WTC11 (cell line): Measurements from ENCODE around the gene LMF1. TPM values are rescaled to one million over a fixed set of nuclear protein-coding genes. Genes with fewer than 3 reads are reported as not detected.

Experiments
- ATAC-seq: fragments of 200-7000 bp; cut with Tn5 transposase; 2 replicates; pipeline ENCODE4 v1.10.0; 2021; ENCODE audit warnings: mild to moderate bottlenecking, moderate library complexity
- CTCF ChIA-PET: fragments of 300-600 bp; sonication (Branson Sonifier 250); formaldehyde crosslinking; loops from one replicate; lab custom pipeline; 2021; ENCODE audit warnings: antibody characterized with exemption; lab: Charles Lee
- POLR2A ChIA-PET: fragments of 350-600 bp; sonication (Branson Sonifier 250); formaldehyde crosslinking; loops from one replicate; lab custom pipeline; 2021; ENCODE audit warnings: antibody characterized with exemption; lab: Charles Lee
- DNase-seq: peaks from one replicate; pipeline ENCODE4 v3.0.0; 2021; ENCODE audit warnings: low spot score
- H3K27ac Mint-ChIP-seq: 2 replicates; pipeline ENCODE4 v1.8.0; 2021; ENCODE audit warnings: mixed read lengths
- H3K27me3 Mint-ChIP-seq: 2 replicates; pipeline ENCODE4 v1.8.0; 2021; ENCODE audit warnings: low read depth, mild to moderate bottlenecking, moderate library complexity, mixed read lengths
- H3K36me3 Mint-ChIP-seq: 2 replicates; pipeline ENCODE4 v1.8.0; 2021; ENCODE audit warnings: mixed read lengths
- H3K4me1 Mint-ChIP-seq: 2 replicates; pipeline ENCODE4 v1.8.0; 2022; ENCODE audit warnings: mixed read lengths
- H3K4me3 Mint-ChIP-seq: 2 replicates; pipeline ENCODE4 v1.8.0; 2021; ENCODE audit warnings: mild to moderate bottlenecking, moderate library complexity, mixed read lengths
- H3K9me3 Mint-ChIP-seq: 2 replicates; pipeline ENCODE4 v1.8.0; 2021; ENCODE audit warnings: mixed read lengths
- CTCF ChIP-seq: fragments of 200-600 bp; IDR thresholded peaks from 2 replicates; pipeline ENCODE4 v1.8.0; 2022; ENCODE audit warnings: antibody characterized with exemption
- E2F4 ChIP-seq: sonication (generic); formaldehyde crosslinking; IDR thresholded peaks from 2 replicates; pipeline ENCODE4 v1.8.1; 2022; ENCODE audit warnings: low read depth, mild to moderate bottlenecking, moderate library complexity, missing genetic modification reagents, borderline replicate concordance
- ESRRA ChIP-seq: sonication (generic); formaldehyde crosslinking; IDR thresholded peaks from 2 replicates; pipeline ENCODE4 v1.8.1; 2022; ENCODE audit warnings: mild to moderate bottlenecking, missing genetic modification reagents, borderline replicate concordance
- FOXP1 ChIP-seq: sonication (generic); formaldehyde crosslinking; IDR thresholded peaks from 2 replicates; pipeline ENCODE4 v1.8.0; 2022; ENCODE audit warnings: missing genetic modification reagents, mild to moderate bottlenecking, moderate library complexity, borderline replicate concordance
- FOXP4 ChIP-seq: sonication (generic); formaldehyde crosslinking; IDR thresholded peaks from 2 replicates; pipeline ENCODE4 v1.8.0; 2022; ENCODE audit warnings: mild to moderate bottlenecking, missing genetic modification reagents
- GRHL2 ChIP-seq: fragments of 250-450 bp; sonication (Bioruptor Pico); IDR thresholded peaks from 2 replicates; pipeline ENCODE4 v1.8.0; 2022; ENCODE audit warnings: mild to moderate bottlenecking, moderate library complexity; ENCODE audit not compliant: insufficient replicate concordance, severe bottlenecking
- GTF2I ChIP-seq: fragments of 250-450 bp; sonication (Bioruptor Pico); conservative IDR thresholded peaks from 2 replicates; pipeline ENCODE4 v1.4.0; 2021; ENCODE audit warnings: mild to moderate bottlenecking
- IRF1 ChIP-seq: sonication (generic); formaldehyde crosslinking; IDR thresholded peaks from 2 replicates; pipeline ENCODE4 v1.8.0; 2023; ENCODE audit warnings: missing genetic modification reagents
- MLX ChIP-seq: sonication (generic); formaldehyde crosslinking; IDR thresholded peaks from 2 replicates; pipeline ENCODE4 v1.8.1; 2023; ENCODE audit warnings: mild to moderate bottlenecking, missing genetic modification reagents, moderate library complexity
- MYBL2 ChIP-seq: sonication (generic); formaldehyde crosslinking; IDR thresholded peaks from 2 replicates; pipeline ENCODE4 v1.8.1; 2023; ENCODE audit warnings: mild to moderate bottlenecking, moderate library complexity, missing genetic modification reagents
- NFYB ChIP-seq: sonication (generic); formaldehyde crosslinking; conservative IDR thresholded peaks from 2 replicates; pipeline ENCODE4 v1.8.0; 2022; ENCODE audit warnings: low read depth, missing genetic modification reagents
- NR2C2 ChIP-seq: sonication (generic); formaldehyde crosslinking; IDR thresholded peaks from 2 replicates; pipeline ENCODE4 v1.8.0; 2022; ENCODE audit warnings: mild to moderate bottlenecking, missing genetic modification reagents
- PRRX2 ChIP-seq: fragments of 250-450 bp; sonication (Bioruptor Pico); IDR thresholded peaks from 2 replicates; pipeline ENCODE4 v1.8.0; 2021; ENCODE audit warnings: mild to moderate bottlenecking
- RELA ChIP-seq: sonication (generic); formaldehyde crosslinking; IDR thresholded peaks from 2 replicates; pipeline ENCODE4 v1.8.1; 2022; ENCODE audit warnings: missing genetic modification reagents, mild to moderate bottlenecking, borderline replicate concordance
- ZBTB21 ChIP-seq: sonication (generic); formaldehyde crosslinking; IDR thresholded peaks from 2 replicates; pipeline ENCODE4 v1.8.1; 2023; ENCODE audit warnings: mild to moderate bottlenecking, missing genetic modification reagents, borderline replicate concordance
- ZNF396 ChIP-seq: fragments of 250-450 bp; sonication (Bioruptor Pico); IDR thresholded peaks from 2 replicates; pipeline ENCODE4 v1.8.0; 2021; ENCODE audit warnings: mild to moderate bottlenecking, moderate library complexity, borderline replicate concordance
- ZNF671 ChIP-seq: fragments of 250-450 bp; sonication (Bioruptor Pico); IDR thresholded peaks from 2 replicates; pipeline ENCODE4 v1.8.0; 2021; ENCODE audit warnings: mild to moderate bottlenecking
- total RNA-seq: library from RNA; stranded (reverse); gene quantifications from 3 replicates; pipeline ENCODE4 v1.2.3, GENCODE V29; 2021

LMF1 gene
- total RNA-seq, 1 experiment from 2014 or later: 10.5 TPM

- no peak for DNase-seq
- peaks cover 34% of the 10 kb centered on the region for H3K9me3 Mint-ChIP-seq
- peaks cover 27% of the 10 kb centered on the region for H3K36me3 Mint-ChIP-seq
- no peak for TF ChIP-seq IRF1
- no peak for TF ChIP-seq GRHL2 (CRISPR knock-in tag)
- no peak for TF ChIP-seq MLX (CRISPR knock-in tag)
- TF ChIP-seq ZBTB21: no peak
- no peak for TF ChIP-seq NR2C2 (CRISPR knock-in tag)
- no peak for TF ChIP-seq RELA (CRISPR knock-in tag)
- TF ChIP-seq ESRRA (CRISPR knock-in tag): no peak
- no peak for TF ChIP-seq GTF2I (CRISPR knock-in tag)
- TF ChIP-seq FOXP1 (CRISPR knock-in tag): no peak
- no peak for TF ChIP-seq E2F4 (CRISPR knock-in tag)
- TF ChIP-seq ZNF671: no peak
- no peak for TF ChIP-seq ZNF396 (CRISPR knock-in tag)
- no peak for TF ChIP-seq NFYB (CRISPR knock-in tag)
- TF ChIP-seq, all 79 proteins: peak for 0
- Mint-ChIP-seq H3K27me3 (peaks cover 11% of the 10 kb centered on the region), H3K4me1 (peaks cover 2% of the 10 kb centered on the region; the same call in 1 of the 2 replicates), H3K27ac (no peak overlapping the region), H3K4me3 (no peak overlapping the region)
- ChIA-PET POLR2A (no interaction called here), CTCF (no interaction called here)
- ATAC-seq: no peak
Observed at GRCh38 chr16:847681-848445, 122.9 kb downstream of the LMF1 start.

- DNase-seq: no peak
- ATAC-seq: no peak
- Mint-ChIP-seq H3K9me3 (peaks cover 34% of the 10 kb centered on the region), H3K4me1 (peaks cover 2% of the 10 kb centered on the region; the same call in 1 of the 2 replicates), H3K36me3 (peaks cover 27% of the 10 kb centered on the region), H3K27me3 (peaks cover 11% of the 10 kb centered on the region), H3K4me3 (no peak overlapping the region), H3K27ac (no peak overlapping the region)
- CTCF ChIA-PET: no interaction called here
- POLR2A ChIA-PET: no interaction called here
- no peak for TF ChIP-seq MYBL2
- TF ChIP-seq FOXP4 (CRISPR knock-in tag): no peak
- no peak for TF ChIP-seq CTCF
- TF ChIP-seq PRRX2 (CRISPR knock-in tag): no peak
Observed at GRCh38 chr16:847151-847550, 123.6 kb downstream of the LMF1 start.
